A549 (cell line): ENCODE measurements around the gene NMT1.

Experiments used
- CHD2 ChIP-seq: fragments of 150-350 bp; IDR thresholded peaks from 2 replicates; pipeline ENCODE4 v1.6.1; 2014; ENCODE audit warnings: low read length; ENCODE audit not compliant: partially characterized antibody
- JUN ChIP-seq, 2 experiments: fragments of >200 bp; sonication (Bioruptor Twin); formaldehyde crosslinking; IDR thresholded peaks; 2 replicates in 1 of 2; 3 replicates in 1 of 2; pipeline ENCODE4 v1.6.1; 2016 to 2017
- MAZ ChIP-seq: fragments of 150-350 bp; IDR thresholded peaks from 2 replicates; pipeline ENCODE4 v1.6.1; 2014; ENCODE audit warnings: antibody characterized with exemption, low read depth, low read length, borderline replicate concordance
- MYC ChIP-seq: IDR thresholded peaks from 2 replicates; pipeline ENCODE4 v1.6.1; 2012; ENCODE audit warnings: mild to moderate bottlenecking, inconsistent platforms, low read length, improper control_type of control experiment, borderline replicate concordance
- POLR2A ChIP-seq: IDR thresholded peaks from 2 replicates; pipeline ENCODE4 v1.6.1; 2012; ENCODE audit warnings: mild to moderate bottlenecking, low read length
- POLR2AphosphoS2 ChIP-seq: conservative IDR thresholded peaks from 2 replicates; pipeline ENCODE4 v1.6.1; 2012; ENCODE audit warnings: low read length, improper control_type of control experiment, inconsistent platforms
- RAD21 ChIP-seq, 2 experiments: fragments of >200 bp in 1 of 2; sonication (Bioruptor Twin) in 1 of 2; formaldehyde crosslinking in 1 of 2; IDR thresholded peaks in 1 of 2; conservative IDR thresholded peaks in 1 of 2; 2 replicates in 1 of 2; 3 replicates in 1 of 2; pipeline ENCODE4 v1.6.1; 2012 to 2018; ENCODE audit warnings: inconsistent platforms in 1 of 2
- RCOR1 ChIP-seq: fragments of 150-350 bp; IDR thresholded peaks from 2 replicates; pipeline ENCODE4 v1.6.1; 2014; ENCODE audit warnings: antibody characterized with exemption, low read length, low read depth
- RFX5 ChIP-seq: fragments of 450-650 bp; IDR thresholded peaks from 2 replicates; pipeline ENCODE4 v1.7.1; 2014; ENCODE audit warnings: antibody characterized with exemption, mild to moderate bottlenecking, moderate library complexity
- TF ChIP-seq, protein P1 (sequence below): fragments of >200 bp; sonication (Bioruptor Twin); formaldehyde crosslinking; IDR thresholded peaks from 3 replicates; pipeline ENCODE4 v1.5.1; 2016
- TF ChIP-seq, protein P2 (sequence below): fragments of 250-450 bp; sonication (Bioruptor Pico); IDR thresholded peaks from 2 replicates; pipeline ENCODE4 v1.5.0; 2021; ENCODE audit warnings: mild to moderate bottlenecking, moderate library complexity, borderline replicate concordance
- TF ChIP-seq, protein P3 (sequence below): fragments of 200-600 bp; sonication (generic); IDR thresholded peaks from 2 replicates; pipeline ENCODE4 v1.6.1; 2016; ENCODE audit warnings: antibody characterized with exemption, mild to moderate bottlenecking, moderate library complexity

DNA sequence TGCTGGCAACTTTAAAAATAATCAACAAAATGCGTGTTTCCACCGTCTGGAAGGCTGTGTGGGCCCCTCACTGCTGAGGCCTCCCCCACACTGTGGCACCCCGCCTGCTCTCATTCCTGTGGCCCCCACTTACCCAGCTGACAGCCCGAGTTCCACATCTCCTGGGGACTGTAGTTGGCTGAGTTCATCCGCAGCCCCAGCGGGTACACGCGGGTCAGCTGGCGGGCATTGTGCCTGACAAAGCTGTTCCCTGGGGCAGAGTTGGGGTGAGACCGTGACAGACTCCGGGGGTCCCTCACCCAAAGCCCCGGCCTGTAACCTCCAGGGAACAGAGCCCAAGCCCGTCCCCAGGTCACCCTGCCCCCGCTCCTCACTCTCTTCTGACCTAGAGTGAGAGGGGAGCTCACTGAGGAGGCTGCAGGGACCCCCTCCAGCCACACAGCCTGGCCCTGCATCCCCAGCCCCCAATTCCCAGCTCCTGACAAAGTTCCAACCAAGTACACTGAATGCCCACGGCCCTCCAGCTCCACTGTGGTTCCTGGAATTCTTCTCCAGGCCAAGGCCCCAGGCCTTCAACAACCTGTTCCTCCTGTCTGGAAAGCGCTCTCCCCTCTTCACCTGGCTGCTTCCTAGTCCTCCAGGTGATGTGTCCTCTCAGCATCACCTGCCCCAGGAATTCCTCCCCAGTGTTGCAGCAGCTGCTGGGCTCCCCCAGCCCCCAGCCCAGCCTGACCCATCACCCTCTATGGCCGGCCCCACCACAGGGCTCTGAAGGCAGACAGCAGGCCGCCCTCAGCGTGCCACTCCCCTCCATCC is 53.2 kb downstream of the NMT1 start:
- TF ChIP-seq, protein P1, sequence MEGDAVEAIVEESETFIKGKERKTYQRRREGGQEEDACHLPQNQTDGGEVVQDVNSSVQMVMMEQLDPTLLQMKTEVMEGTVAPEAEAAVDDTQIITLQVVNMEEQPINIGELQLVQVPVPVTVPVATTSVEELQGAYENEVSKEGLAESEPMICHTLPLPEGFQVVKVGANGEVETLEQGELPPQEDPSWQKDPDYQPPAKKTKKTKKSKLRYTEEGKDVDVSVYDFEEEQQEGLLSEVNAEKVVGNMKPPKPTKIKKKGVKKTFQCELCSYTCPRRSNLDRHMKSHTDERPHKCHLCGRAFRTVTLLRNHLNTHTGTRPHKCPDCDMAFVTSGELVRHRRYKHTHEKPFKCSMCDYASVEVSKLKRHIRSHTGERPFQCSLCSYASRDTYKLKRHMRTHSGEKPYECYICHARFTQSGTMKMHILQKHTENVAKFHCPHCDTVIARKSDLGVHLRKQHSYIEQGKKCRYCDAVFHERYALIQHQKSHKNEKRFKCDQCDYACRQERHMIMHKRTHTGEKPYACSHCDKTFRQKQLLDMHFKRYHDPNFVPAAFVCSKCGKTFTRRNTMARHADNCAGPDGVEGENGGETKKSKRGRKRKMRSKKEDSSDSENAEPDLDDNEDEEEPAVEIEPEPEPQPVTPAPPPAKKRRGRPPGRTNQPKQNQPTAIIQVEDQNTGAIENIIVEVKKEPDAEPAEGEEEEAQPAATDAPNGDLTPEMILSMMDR: no peak
- TF ChIP-seq RFX5: no peak
- TF ChIP-seq MYC: no peak
- TF ChIP-seq JUN (IDR thresholded peaks at IDR 0.05): no peak
- no peak for TF ChIP-seq MAZ
- no peak for TF ChIP-seq POLR2AphosphoS2
- TF ChIP-seq POLR2A: no peak
- TF ChIP-seq, protein P2, sequence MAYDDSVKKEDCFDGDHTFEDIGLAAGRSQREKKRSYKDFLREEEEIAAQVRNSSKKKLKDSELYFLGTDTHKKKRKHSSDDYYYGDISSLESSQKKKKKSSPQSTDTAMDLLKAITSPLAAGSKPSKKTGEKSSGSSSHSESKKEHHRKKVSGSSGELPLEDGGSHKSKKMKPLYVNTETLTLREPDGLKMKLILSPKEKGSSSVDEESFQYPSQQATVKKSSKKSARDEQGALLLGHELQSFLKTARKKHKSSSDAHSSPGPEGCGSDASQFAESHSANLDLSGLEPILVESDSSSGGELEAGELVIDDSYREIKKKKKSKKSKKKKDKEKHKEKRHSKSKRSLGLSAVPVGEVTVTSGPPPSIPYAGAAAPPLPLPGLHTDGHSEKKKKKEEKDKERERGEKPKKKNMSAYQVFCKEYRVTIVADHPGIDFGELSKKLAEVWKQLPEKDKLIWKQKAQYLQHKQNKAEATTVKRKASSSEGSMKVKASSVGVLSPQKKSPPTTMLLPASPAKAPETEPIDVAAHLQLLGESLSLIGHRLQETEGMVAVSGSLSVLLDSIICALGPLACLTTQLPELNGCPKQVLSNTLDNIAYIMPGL (CRISPR knock-in tag): no peak
- TF ChIP-seq RCOR1: no peak
- TF ChIP-seq, protein P3, sequence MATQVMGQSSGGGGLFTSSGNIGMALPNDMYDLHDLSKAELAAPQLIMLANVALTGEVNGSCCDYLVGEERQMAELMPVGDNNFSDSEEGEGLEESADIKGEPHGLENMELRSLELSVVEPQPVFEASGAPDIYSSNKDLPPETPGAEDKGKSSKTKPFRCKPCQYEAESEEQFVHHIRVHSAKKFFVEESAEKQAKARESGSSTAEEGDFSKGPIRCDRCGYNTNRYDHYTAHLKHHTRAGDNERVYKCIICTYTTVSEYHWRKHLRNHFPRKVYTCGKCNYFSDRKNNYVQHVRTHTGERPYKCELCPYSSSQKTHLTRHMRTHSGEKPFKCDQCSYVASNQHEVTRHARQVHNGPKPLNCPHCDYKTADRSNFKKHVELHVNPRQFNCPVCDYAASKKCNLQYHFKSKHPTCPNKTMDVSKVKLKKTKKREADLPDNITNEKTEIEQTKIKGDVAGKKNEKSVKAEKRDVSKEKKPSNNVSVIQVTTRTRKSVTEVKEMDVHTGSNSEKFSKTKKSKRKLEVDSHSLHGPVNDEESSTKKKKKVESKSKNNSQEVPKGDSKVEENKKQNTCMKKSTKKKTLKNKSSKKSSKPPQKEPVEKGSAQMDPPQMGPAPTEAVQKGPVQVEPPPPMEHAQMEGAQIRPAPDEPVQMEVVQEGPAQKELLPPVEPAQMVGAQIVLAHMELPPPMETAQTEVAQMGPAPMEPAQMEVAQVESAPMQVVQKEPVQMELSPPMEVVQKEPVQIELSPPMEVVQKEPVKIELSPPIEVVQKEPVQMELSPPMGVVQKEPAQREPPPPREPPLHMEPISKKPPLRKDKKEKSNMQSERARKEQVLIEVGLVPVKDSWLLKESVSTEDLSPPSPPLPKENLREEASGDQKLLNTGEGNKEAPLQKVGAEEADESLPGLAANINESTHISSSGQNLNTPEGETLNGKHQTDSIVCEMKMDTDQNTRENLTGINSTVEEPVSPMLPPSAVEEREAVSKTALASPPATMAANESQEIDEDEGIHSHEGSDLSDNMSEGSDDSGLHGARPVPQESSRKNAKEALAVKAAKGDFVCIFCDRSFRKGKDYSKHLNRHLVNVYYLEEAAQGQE: no peak
- TF ChIP-seq RAD21 (conservative IDR thresholded peaks at IDR 0.05 in 1 of 2, IDR thresholded peaks at IDR 0.05 in 1 of 2): no peak
- TF ChIP-seq CHD2: no peak
